GM04503 (cell line): ENCODE results near the gene FBXO38.

ENCODE experiments used
- DNase-seq: peaks from one replicate; pipeline ENCODE4 v3.0.0-alpha.2; 2012; ENCODE audit warnings: low read depth

FBXO38 gene

DNA sequence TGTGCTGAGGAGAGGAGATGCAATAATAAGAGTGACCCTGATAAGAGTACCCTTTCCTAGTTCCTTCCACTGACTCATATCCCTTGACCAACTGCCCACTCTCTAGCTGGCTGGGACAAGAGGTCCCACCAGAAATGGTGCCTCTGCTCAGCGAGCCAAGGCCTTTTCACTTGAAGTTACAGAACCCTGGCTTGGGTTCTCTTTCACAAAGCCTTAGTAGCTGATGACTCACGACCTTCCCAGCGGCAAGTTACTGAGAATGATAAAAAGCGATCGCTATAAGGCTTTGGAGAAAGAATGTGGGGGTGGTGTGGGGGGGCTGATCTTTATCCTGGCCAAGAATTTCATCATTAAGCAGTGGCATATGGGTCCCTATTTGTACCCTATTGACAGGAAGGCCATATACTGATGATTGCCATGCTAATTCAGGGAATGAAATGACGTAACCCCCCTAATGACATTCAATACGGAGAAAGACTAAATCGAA lies 90.3 kb downstream of the FBXO38 start:
- DNase-seq, result no peak

DNA sequence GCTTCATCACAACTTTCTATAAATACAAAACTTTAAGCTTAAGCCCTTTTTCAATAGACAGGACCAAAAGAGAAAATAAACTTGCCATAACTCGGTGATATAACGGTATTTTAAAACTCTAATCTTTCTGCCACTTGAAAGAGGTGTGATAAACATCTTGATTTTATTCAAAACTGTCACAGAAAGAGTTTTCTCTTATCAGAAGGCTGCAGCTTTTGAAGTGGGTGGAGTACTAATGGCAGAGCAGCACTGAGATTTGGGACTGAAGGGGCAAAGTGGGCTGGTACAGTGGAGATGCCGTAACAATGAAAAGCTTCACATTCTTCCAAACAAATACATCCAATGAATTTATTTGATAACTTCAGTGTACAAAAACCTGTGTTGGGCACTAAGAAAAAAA lies 92.5 kb downstream of the FBXO38 start:
- DNase-seq, result no peak

DNA sequence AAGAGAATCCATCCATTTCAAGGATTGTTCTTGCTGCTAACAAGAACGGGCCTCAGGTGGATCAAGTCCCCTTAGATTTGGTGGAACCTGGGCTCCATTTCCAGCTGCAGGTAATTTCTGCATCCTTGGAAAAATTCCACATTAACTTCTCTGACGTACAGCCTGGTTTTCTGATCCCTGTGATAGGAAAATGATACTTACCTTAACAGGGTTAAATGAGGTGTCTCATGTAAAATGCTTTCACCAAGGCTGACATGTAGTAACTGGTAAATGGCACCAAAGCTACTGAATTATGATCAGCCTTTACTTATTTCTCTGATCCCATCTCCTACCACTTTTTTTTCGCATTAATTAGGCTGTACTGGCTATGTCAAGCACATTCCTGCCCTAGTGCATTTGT lies 93.7 kb downstream of the FBXO38 start:
- no peak for DNase-seq

DNA sequence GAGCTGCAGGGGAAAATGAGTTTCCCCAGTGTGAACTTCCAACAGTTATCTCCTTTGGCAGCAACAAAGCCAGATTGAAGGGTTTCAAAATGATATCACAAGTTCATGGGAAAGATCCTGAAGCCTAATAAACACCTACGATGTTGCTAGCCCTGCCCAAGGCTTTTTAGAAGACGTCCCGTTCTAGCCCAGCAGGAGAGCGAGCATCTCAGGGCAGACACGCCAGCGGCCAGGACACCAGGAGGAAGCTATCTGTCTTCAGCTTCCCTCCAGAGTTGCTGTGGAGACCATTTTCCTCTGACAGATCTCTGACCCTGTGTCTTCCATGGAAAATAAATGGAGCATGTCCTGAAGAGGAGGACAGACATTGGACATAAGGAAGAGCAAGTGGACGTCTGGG lies 98.4 kb downstream of the FBXO38 start:
- DNase-seq, result no peak

DNA sequence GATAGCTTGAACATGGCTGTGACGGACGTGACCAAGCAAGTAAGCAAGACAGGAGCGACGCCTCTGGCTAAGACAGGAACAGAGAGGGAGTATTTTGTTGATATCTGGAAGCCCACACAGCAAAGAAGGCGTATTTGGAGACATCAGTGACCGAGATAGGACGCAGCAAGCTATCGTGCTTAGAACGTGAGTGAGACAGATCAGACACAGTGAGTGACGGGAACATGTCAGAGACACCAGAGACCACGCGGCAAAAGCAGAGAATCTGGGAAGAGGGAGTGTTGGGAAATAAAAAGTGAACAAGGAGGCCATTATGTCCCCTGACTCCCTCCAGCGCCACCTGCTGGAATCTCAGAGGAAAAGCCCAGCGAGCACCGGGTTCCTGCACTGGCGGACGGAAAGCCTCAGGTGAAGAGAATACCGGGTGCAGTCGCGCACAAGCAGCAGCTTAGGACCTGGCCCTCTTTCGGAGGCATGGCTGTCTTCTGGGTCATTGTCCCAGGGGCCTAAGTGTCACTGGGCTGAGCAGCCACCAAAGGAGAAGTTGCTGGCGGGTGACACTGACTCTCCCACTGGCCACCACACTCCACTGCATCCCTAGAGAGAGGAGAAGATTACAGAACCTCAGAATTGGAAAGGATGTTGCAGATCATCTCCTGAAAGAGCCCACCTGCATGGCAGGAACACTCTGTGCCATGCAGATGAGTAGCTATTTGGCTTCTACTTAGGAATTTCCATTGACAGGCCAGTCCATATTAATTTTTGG lies 99.1 kb downstream of the FBXO38 start:
- DNase-seq, result no peak

DNA sequence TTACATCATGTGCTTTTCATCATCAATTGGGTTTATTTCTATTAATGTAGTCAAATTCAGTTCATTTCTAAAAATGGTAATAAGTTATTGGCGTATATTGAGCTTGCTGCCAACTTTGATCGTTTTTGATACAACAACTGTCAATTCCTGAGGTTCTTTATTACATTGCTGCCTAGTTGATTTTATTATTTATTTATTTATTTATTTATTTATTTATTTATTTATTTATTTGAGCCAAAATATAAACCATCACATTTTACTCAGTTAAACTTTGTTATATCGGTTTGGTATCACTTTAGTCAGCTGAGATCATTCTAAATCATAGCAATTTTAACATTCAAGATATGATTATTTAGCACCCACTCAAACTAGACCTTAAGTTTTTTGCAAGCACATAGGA lies 100.0 kb downstream of the FBXO38 start:
- no peak for DNase-seq

DNA sequence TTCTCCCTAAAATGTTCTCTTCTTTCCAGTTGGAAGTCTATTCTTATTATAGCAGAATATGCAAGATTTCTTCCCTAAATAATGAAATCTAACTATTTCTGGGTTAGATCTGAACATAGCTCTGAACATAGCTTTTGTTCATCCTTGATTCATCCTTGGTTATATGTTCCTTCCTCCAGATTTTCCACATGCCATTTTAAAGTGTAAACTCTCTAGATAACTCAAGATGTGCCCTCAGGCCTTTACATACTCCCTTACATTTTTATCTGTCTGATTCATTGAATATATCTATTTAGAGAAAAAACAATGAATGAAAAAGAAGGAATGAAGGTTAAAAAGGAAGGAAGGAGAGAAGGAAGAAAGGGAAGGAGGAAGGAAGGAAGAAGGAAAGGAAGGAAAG lies 100.9 kb downstream of the FBXO38 start:
- DNase-seq, result no peak

GRCh38 chr5:148486456-148486855 lies 102.7 kb downstream of the FBXO38 start:
- no peak for DNase-seq

- DNase-seq, result no peak
Observed at GRCh38 chr5:148488757-148489156, 105.0 kb downstream of the FBXO38 start.

GRCh38 chr5:148491015-148491792 lies 107.4 kb downstream of the FBXO38 start:
- DNase-seq, result no peak

GRCh38 chr5:148491793-148492184 lies 108.0 kb downstream of the FBXO38 start:
- DNase-seq, result no peak

- DNase-seq, result no peak
Observed at GRCh38 chr5:148492351-148492750, 108.6 kb downstream of the FBXO38 start.
